ENCODE results near the gene NLK.
"Not testable (repeated sequence)": the region's sequence is repeated elsewhere in the genome, so short reads cannot be mapped to it uniquely, and the experiment has no call there.

The NLK gene

GRCh38 chr17:28029044-28029443, 13.4 kb upstream of the NLK start:
- no peak for FAIRE-seq
- DNase-seq (ENCODE audit: insufficient read length, low spot score) = no peak
- no peak for TF ChIP-seq POLR2A (IDR thresholded peaks at IDR 0.05; ENCODE audit: low read depth, low read length)

GRCh38 chr17:28030386-28030785, 12.1 kb upstream of the NLK start:
- FAIRE-seq (no peak), DNase-seq (ENCODE audit: insufficient read length, low spot score) (no peak)
- no peak for TF ChIP-seq POLR2A (IDR thresholded peaks at IDR 0.05; ENCODE audit: low read depth, low read length)

GRCh38 chr17:28031174-28031573, 11.3 kb upstream of the NLK start:
- FAIRE-seq = no peak

GRCh38 chr17:28033972-28034714, 8.3 kb upstream of the NLK start:
- no peak for TF ChIP-seq POLR2A (IDR thresholded peaks at IDR 0.05; ENCODE audit: low read depth, low read length)
- FAIRE-seq = peak; percentile 83
- peak; percentile 51 for DNase-seq (ENCODE audit: insufficient read length, low spot score)

More at GRCh38 chr17:28031174-28031573, 11.3 kb upstream of the NLK start:
- no peak for DNase-seq (ENCODE audit: insufficient read length, low spot score)
- TF ChIP-seq POLR2A (IDR thresholded peaks at IDR 0.05; ENCODE audit: low read depth, low read length) = no peak

GRCh38 chr17:28035452-28035851, 7.0 kb upstream of the NLK start:
- DNase-seq (ENCODE audit: insufficient read length, low spot score); FAIRE-seq: not testable (repeated sequence)

GRCh38 chr17:28035884-28036283, 6.6 kb upstream of the NLK start:
- FAIRE-seq; DNase-seq (ENCODE audit: insufficient read length, low spot score): not testable (repeated sequence)

- DNase-seq (ENCODE audit: insufficient read length, low spot score) = no peak
- no peak for TF ChIP-seq POLR2A (IDR thresholded peaks at IDR 0.05; ENCODE audit: low read depth, low read length)
- FAIRE-seq = no peak
Observed at GRCh38 chr17:28038802-28039201, 3.7 kb upstream of the NLK start.

GRCh38 chr17:28039251-28039650, 3.2 kb upstream of the NLK start:
- TF ChIP-seq POLR2A (IDR thresholded peaks at IDR 0.05; ENCODE audit: low read depth, low read length) = no peak
- DNase-seq (ENCODE audit: insufficient read length, low spot score) = no peak
- FAIRE-seq = no peak

- FAIRE-seq (no peak), DNase-seq (ENCODE audit: insufficient read length, low spot score) (no peak)
Observed at GRCh38 chr17:28040406-28040805, 2.1 kb upstream of the NLK start.

GRCh38 chr17:28041068-28041843, 1.2 kb upstream of the NLK start:
- peak; percentile 75 for FAIRE-seq
- TF ChIP-seq POLR2A (IDR thresholded peaks at IDR 0.05; ENCODE audit: low read depth, low read length) = peak; percentile 89
- DNase-seq (ENCODE audit: insufficient read length, low spot score) = peak; percentile 74

More at GRCh38 chr17:28040406-28040805, 2.1 kb upstream of the NLK start:
- no peak for TF ChIP-seq POLR2A (IDR thresholded peaks at IDR 0.05; ENCODE audit: low read depth, low read length)

- DNase-seq (ENCODE audit: insufficient read length, low spot score) (no peak), FAIRE-seq (no peak)
- no peak for TF ChIP-seq POLR2A (IDR thresholded peaks at IDR 0.05; ENCODE audit: low read depth, low read length)
Observed at GRCh38 chr17:28041844-28042656, 427 bp upstream of the NLK start.

- no peak for TF ChIP-seq POLR2A (IDR thresholded peaks at IDR 0.05; ENCODE audit: low read depth, low read length)
- FAIRE-seq (no peak), DNase-seq (ENCODE audit: insufficient read length, low spot score) (no peak)
Observed at GRCh38 chr17:28042721-28043291, 329 bp downstream of the NLK start.

GRCh38 chr17:28043296-28043695, 819 bp downstream of the NLK start:
- FAIRE-seq (no peak), DNase-seq (ENCODE audit: insufficient read length, low spot score) (no peak)
- no peak for TF ChIP-seq POLR2A (IDR thresholded peaks at IDR 0.05; ENCODE audit: low read depth, low read length)

GRCh38 chr17:28043741-28044140, 1.3 kb downstream of the NLK start:
- TF ChIP-seq POLR2A (IDR thresholded peaks at IDR 0.05; ENCODE audit: low read depth, low read length) = no peak
- FAIRE-seq (no peak), DNase-seq (ENCODE audit: insufficient read length, low spot score) (no peak)

All from H54 (cell line).